ENCODE results near the gene RNU11.

The RNU11 gene

DNA sequence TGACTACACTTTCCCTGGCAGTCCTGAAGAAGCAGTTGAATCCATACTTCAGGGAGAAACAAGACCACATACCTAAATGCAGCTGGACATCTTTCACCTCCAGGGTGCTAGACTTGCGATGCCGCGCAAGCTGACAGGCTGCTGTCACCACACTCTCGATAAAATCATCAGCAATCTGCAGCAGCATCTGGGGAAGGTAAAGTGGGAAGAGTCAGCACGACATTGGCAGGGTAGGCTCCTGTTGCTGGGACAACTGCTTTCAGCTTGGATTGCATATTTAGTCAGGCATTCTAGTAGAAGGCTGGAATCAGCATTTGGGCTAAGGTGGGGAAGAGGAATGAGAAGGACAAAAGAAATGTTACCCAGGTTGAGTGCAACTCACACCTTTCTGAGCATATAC lies 35.2 kb upstream of the RNU11 start:
- TF ChIP-seq, protein P1, sequence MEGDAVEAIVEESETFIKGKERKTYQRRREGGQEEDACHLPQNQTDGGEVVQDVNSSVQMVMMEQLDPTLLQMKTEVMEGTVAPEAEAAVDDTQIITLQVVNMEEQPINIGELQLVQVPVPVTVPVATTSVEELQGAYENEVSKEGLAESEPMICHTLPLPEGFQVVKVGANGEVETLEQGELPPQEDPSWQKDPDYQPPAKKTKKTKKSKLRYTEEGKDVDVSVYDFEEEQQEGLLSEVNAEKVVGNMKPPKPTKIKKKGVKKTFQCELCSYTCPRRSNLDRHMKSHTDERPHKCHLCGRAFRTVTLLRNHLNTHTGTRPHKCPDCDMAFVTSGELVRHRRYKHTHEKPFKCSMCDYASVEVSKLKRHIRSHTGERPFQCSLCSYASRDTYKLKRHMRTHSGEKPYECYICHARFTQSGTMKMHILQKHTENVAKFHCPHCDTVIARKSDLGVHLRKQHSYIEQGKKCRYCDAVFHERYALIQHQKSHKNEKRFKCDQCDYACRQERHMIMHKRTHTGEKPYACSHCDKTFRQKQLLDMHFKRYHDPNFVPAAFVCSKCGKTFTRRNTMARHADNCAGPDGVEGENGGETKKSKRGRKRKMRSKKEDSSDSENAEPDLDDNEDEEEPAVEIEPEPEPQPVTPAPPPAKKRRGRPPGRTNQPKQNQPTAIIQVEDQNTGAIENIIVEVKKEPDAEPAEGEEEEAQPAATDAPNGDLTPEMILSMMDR (IDR thresholded peaks at IDR 0.05) = no peak
- H3K4me3 ChIP-seq = no peak overlapping the region
- no peak overlapping the region for H3K27ac ChIP-seq
- DNase-seq (ENCODE audit: low spot score) = no peak

GRCh38 chr1:28631713-28632112 lies 16.7 kb upstream of the RNU11 start:
- no peak overlapping the region for H3K27ac ChIP-seq
- TF ChIP-seq, protein P1 (IDR thresholded peaks at IDR 0.05) = no peak
- H3K4me3 ChIP-seq = no peak overlapping the region
- DNase-seq (ENCODE audit: low spot score) = no peak

GRCh38 chr1:28632560-28632959 lies 15.8 kb upstream of the RNU11 start:
- TF ChIP-seq, protein P1 (IDR thresholded peaks at IDR 0.05) = no peak
- Histone ChIP-seq H3K27ac (no peak overlapping the region), H3K4me3 (no peak overlapping the region)
- DNase-seq (ENCODE audit: low spot score) = no peak

DNA sequence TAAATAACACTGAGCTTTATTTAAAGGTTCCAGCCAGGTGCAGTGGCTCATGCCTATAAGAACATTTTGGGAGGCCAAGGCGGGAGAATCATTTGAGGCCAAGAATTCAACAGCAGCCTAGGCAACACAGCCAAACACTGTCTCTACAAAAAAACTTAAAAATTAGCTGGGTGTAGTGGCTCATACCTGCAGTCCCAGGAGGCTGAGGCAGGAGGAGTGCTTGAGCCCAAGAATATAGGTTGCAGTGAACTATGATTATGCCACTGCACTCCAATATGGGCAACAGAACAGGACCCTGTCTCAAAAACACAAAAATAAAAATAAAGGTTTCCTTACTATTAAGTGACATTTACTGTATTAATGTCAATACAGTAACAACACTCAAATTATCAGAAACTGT lies 7.6 kb upstream of the RNU11 start:
- no peak overlapping the region for H3K27ac ChIP-seq
- DNase-seq (ENCODE audit: low spot score) = no peak
- TF ChIP-seq, protein P1 (IDR thresholded peaks at IDR 0.05) = no peak
- no peak overlapping the region for H3K4me3 ChIP-seq

GRCh38 chr1:28642056-28642846 lies 6.1 kb upstream of the RNU11 start:
- no peak for DNase-seq (ENCODE audit: low spot score)
- TF ChIP-seq, protein P1 (IDR thresholded peaks at IDR 0.05) = no peak
- peak overlapping the region; percentile 86 to 91 for H3K27ac ChIP-seq
- peak overlapping the region; percentile 79 for H3K4me3 ChIP-seq

- TF ChIP-seq, protein P1 (IDR thresholded peaks at IDR 0.05) = no peak
- peak within 1 kb of the TSS; percentile 79 for H3K4me3 ChIP-seq
- peak; percentile 94 for DNase-seq (ENCODE audit: low spot score)
- peak within 1 kb of the TSS; percentile 86 to 91 for H3K27ac ChIP-seq
Observed at GRCh38 chr1:28642847-28643635, 5.4 kb upstream of the RNU11 start, which contains the start of gene TAF12. Gene TAF12 (minus strand): TSS chr1:28643067. CDS start chr1:28622081, 20,986 bp downstream.
